ENCODE results near the gene HECTD1.

GRCh38 chr14:31106768-31107167 is 100.8 kb downstream of the HECTD1 start:
- TF ChIP-seq POLR2AphosphoS5 (IDR thresholded peaks at IDR 0.05) (no peak), CTCF (IDR thresholded peaks at IDR 0.05) (no peak), EP300 (IDR thresholded peaks at IDR 0.05) (no peak), POLR2A (IDR thresholded peaks at IDR 0.05; ENCODE audit: low read depth) (no peak)
